ENCODE results near the gene CDCA7. TPM values are rescaled to one million over a fixed set of nuclear protein-coding genes. Genes with fewer than 3 reads are reported as not detected.

Gene CDCA7
- total RNA-seq, 6 donors from 2014 or later = 0.46 to 3.1 (median 1.0) TPM; not detected in 1

DNA sequence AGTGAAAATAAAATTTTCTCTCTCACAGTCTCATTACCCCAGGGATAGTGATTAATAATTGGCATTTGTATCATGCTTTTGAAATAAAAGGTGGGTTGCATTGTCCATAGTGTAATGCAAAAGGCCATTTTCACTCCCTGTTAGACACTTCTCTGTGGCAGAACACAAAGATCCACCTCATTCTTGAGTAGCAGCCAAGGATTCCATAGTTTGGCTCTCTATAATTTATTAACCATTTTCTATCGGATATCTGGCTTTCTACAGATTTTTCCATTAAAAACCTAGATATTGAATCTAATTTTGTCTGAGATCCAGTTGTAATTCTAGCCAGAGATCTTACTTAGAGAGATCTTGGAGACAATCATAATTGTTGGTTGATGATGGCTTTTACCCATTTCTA is 39.0 kb downstream of the CDCA7 start:
- ATAC-seq (ENCODE audit: low FRiP score in 2 of 2) (no peak), DNase-seq (no peak)
- TF ChIP-seq POLR2AphosphoS5 (IDR thresholded peaks at IDR 0.05) (no peak), POLR2A (IDR thresholded peaks at IDR 0.05) (no peak), EP300 (IDR thresholded peaks at IDR 0.05) (no peak), CTCF (IDR thresholded peaks at IDR 0.05) (no peak)
- no peak overlapping the region for H3K27ac ChIP-seq
- H3K4me3 ChIP-seq = no peak overlapping the region
- WGBS, 2 donors = 88 to 96% methylated on average over 1 of the region's 1 CpG
- no peaks in the 10 kb centered on the region for H3K9me3 ChIP-seq
- no peaks in the 10 kb centered on the region for H3K36me3 ChIP-seq
- no peaks in the 10 kb centered on the region for H3K4me1 ChIP-seq
- no peaks in the 10 kb centered on the region for H3K27me3 ChIP-seq

DNA sequence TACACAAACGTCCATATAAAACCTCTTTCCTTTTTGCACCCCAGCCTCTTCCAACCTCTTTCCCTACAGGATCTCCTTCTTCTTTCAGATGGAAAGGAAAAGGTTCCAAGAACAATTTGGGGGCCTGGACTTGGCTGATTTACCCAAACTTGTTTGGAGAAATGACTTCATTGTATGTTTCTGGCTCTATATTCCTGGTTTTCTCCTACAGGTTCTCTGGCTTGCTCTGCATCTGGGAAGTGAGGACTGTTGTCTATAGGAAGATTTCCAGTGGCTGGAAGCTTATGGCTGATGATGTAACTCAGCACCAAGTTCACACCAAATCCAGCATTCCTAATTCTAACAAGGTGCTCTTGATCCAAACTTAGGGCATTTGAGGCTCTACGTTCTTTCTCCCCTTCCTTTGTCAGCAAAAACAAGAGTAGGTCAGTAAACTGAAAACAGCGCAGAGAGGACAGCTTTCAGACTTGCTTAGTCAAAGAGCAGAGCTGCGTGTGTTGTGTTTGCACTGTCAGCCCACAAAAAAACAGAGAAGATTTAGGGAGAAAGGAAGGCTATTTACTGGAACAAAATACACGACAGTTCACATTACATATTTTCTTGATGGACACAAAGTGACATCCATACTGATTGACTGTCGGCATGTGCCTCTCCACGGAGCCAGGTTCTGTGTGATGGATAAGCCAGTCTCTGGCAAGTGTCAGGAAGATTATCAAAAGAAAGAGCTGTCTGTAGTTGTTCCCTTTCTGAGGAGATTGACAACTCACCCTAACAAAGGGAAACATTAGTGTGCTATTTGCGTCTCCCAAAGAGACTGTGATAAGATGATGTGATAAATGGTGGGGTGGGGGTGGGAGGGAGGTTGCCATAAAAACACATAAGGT is 39.7 kb downstream of the CDCA7 start:
- Histone ChIP-seq H3K27me3 (no peaks in the 10 kb centered on the region), H3K27ac (no peak overlapping the region), H3K4me3 (no peak overlapping the region), H3K36me3 (no peaks in the 10 kb centered on the region), H3K9me3 (no peaks in the 10 kb centered on the region), H3K4me1 (no peaks in the 10 kb centered on the region)
- TF ChIP-seq POLR2AphosphoS5 (IDR thresholded peaks at IDR 0.05) (no peak), EP300 (IDR thresholded peaks at IDR 0.05) (no peak), CTCF (IDR thresholded peaks at IDR 0.05) (no peak), POLR2A (IDR thresholded peaks at IDR 0.05) (no peak)
- DNase-seq (no peak), ATAC-seq (ENCODE audit: low FRiP score in 2 of 2) (no peak)
- WGBS, 2 donors = 61 to 63% methylated on average over 8 of the region's 8 CpGs

- Histone ChIP-seq H3K36me3 (no peaks in the 10 kb centered on the region), H3K4me3 (no peak overlapping the region), H3K27me3 (peaks cover 0 to 2% (median 0%) of the 10 kb centered on the region in 4 donors), H3K4me1 (no peaks in the 10 kb centered on the region), H3K27ac (no peak overlapping the region), H3K9me3 (no peaks in the 10 kb centered on the region)
- TF ChIP-seq EP300 (IDR thresholded peaks at IDR 0.05) (no peak), POLR2A (IDR thresholded peaks at IDR 0.05) (no peak), POLR2AphosphoS5 (IDR thresholded peaks at IDR 0.05) (no peak), CTCF (IDR thresholded peaks at IDR 0.05) (no peak)
- no peak for DNase-seq
- 84 to 88% methylated on average over 16 of the region's 16 CpGs for WGBS, 2 donors
- no peak for ATAC-seq (ENCODE audit: low FRiP score in 2 of 2)
These were observed 41.1 kb downstream of the CDCA7 start for GRCh38 chr2:173395567-173396351.

DNA sequence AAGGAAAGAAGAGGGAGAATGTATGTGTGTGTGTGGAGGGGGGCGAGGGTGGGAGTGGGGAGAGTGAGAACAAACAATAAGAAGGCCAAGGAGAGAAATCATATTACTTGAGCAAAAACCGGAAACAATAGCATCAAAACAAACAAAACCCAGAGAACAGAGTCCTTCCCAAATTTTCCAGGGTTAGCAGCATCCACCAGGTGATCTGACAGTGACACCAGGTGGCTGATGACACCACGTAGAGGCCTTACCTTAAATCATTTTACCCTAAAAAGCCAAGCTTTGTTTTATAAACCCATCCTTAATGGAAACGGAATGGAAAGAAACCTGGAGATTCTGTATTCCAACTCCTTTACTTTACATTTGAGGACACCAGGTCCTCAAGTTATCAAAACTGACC is 42.9 kb downstream of the CDCA7 start:
- H3K36me3 ChIP-seq = no peaks in the 10 kb centered on the region
- WGBS, 2 donors = 78 to 79% methylated on average over 4 of the region's 4 CpGs
- DNase-seq (no peak), ATAC-seq (ENCODE audit: low FRiP score in 2 of 2) (no peak)
- no peak overlapping the region for H3K27ac ChIP-seq
- no peak overlapping the region for H3K4me3 ChIP-seq
- TF ChIP-seq POLR2AphosphoS5 (IDR thresholded peaks at IDR 0.05) = no peak
- TF ChIP-seq POLR2A (IDR thresholded peaks at IDR 0.05) = no peak
- no peak for TF ChIP-seq EP300 (IDR thresholded peaks at IDR 0.05)
- TF ChIP-seq CTCF (IDR thresholded peaks at IDR 0.05) = no peak
- peaks cover 3 to 8% (median 5%) of the 10 kb centered on the region in 4 donors for H3K4me1 ChIP-seq
- H3K9me3 ChIP-seq = no peaks in the 10 kb centered on the region
- peaks cover 0 to 14% (median 0%) of the 10 kb centered on the region in 4 donors for H3K27me3 ChIP-seq

Measured in upper lobe of left lung (tissue), 6 donors.